DND-41 (cell line): ENCODE measurements around the gene UFD1.

Experiments used
- ATAC-seq: fragments of 200-7000 bp; cut with Tn5 transposase; 3 replicates; pipeline ENCODE4 v1.9.1; 2021; ENCODE audit warnings: low read depth; ENCODE audit not compliant: insufficient read depth
- DNase-seq: peaks from one replicate; pipeline ENCODE4 v3.0.0-alpha.2; 2020
- H2AFZ ChIP-seq: 2 replicates; pipeline ENCODE4 v1.6.0; 2012; ENCODE audit warnings: low read depth, low read length
- H3K27ac ChIP-seq: 2 replicates; pipeline ENCODE4 v1.5.1; 2012; ENCODE audit warnings: low read length, inconsistent platforms
- H3K27me3 ChIP-seq: fragments of 200-600 bp; sonication (generic); 2 replicates; pipeline ENCODE4 v1.6.0; 2012; ENCODE audit warnings: low read length, mild to moderate bottlenecking, inconsistent platforms; ENCODE audit not compliant: insufficient read depth, poor library complexity
- H3K36me3 ChIP-seq: 2 replicates; pipeline ENCODE4 v1.5.1; 2012; ENCODE audit warnings: low read length, inconsistent platforms; ENCODE audit not compliant: insufficient read depth
- H3K4me1 ChIP-seq: 2 replicates; pipeline ENCODE4 v1.5.1; 2012; ENCODE audit warnings: mild to moderate bottlenecking, low read length; ENCODE audit not compliant: insufficient read depth
- H3K4me2 ChIP-seq: 2 replicates; pipeline ENCODE4 v1.6.0; 2012; ENCODE audit warnings: mild to moderate bottlenecking, moderate library complexity, low read length, inconsistent platforms; ENCODE audit not compliant: insufficient read depth
- H3K4me3 ChIP-seq, 2 experiments: fragments of 200-600 bp in 1 of 2; shearing (Covaris generic) in 1 of 2; 2 replicates each; pipeline ENCODE4 v1.5.1; 2012 to 2016; ENCODE audit warnings: inconsistent platforms in 2 of 2, low read length in 2 of 2, mild to moderate bottlenecking in 2 of 2, low read depth in 1 of 2, moderate library complexity in 1 of 2
- H3K79me2 ChIP-seq: 2 replicates; pipeline ENCODE4 v1.6.0; 2012; ENCODE audit warnings: low read length, inconsistent platforms; ENCODE audit not compliant: insufficient read depth
- H3K9ac ChIP-seq: 2 replicates; pipeline ENCODE4 v1.6.0; 2012; ENCODE audit warnings: low read depth, mild to moderate bottlenecking, inconsistent platforms, low read length, moderate library complexity
- H3K9me3 ChIP-seq: 2 replicates; pipeline ENCODE4 v1.5.1; 2012; ENCODE audit warnings: low read length, moderate library complexity, mild to moderate bottlenecking, inconsistent platforms; ENCODE audit not compliant: insufficient read depth, severe bottlenecking
- H4K20me1 ChIP-seq: 2 replicates; pipeline ENCODE4 v1.6.0; 2012; ENCODE audit warnings: low read length; ENCODE audit not compliant: insufficient read depth
- CTCF ChIP-seq: IDR thresholded peaks from 2 replicates; pipeline ENCODE4 v1.5.1; 2012; ENCODE audit warnings: borderline replicate concordance, low read length, moderate library complexity, mild to moderate bottlenecking; ENCODE audit not compliant: poor library complexity, severe bottlenecking; ENCODE audit errors: extremely low read depth
- EZH2 ChIP-seq: IDR thresholded peaks from 3 replicates; pipeline ENCODE4 v1.6.1; 2012; ENCODE audit warnings: borderline replicate concordance, low read depth, mild to moderate bottlenecking, moderate library complexity, low read length, inconsistent platforms; ENCODE audit not compliant: severe bottlenecking

Gene UFD1

GRCh38 chr22:19407649-19408606 is 71.1 kb downstream of the UFD1 start:
- H3K4me2 ChIP-seq = no peak overlapping the region
- H3K9ac ChIP-seq = no peak overlapping the region
- no peak overlapping the region for H3K4me3 ChIP-seq
- H3K79me2 ChIP-seq = peaks cover 45% of the 10 kb centered on the region
- TF ChIP-seq CTCF (no peak), EZH2 (no peak)
- no peaks in the 10 kb centered on the region for H3K4me1 ChIP-seq
- DNase-seq = no peak
- peaks cover 93% of the 10 kb centered on the region for H3K36me3 ChIP-seq
- no peak for ATAC-seq
- no peaks in the 10 kb centered on the region for H3K27me3 ChIP-seq
- no peak overlapping the region for H2AFZ ChIP-seq
- no peak overlapping the region for H3K27ac ChIP-seq
- no peaks in the 10 kb centered on the region for H3K9me3 ChIP-seq
- peaks cover 34% of the 10 kb centered on the region for H4K20me1 ChIP-seq

GRCh38 chr22:19406846-19407245 is 72.1 kb downstream of the UFD1 start:
- H3K79me2 ChIP-seq = peaks cover 34% of the 10 kb centered on the region
- H3K4me3 ChIP-seq = no peak overlapping the region
- H3K9ac ChIP-seq = no peak overlapping the region
- no peaks in the 10 kb centered on the region for H3K4me1 ChIP-seq
- ATAC-seq = no peak
- H4K20me1 ChIP-seq = peaks cover 24% of the 10 kb centered on the region
- peaks cover 95% of the 10 kb centered on the region for H3K36me3 ChIP-seq
- no peak overlapping the region for H3K4me2 ChIP-seq
- H3K9me3 ChIP-seq = no peaks in the 10 kb centered on the region
- H3K27me3 ChIP-seq = no peaks in the 10 kb centered on the region
- no peak overlapping the region for H3K27ac ChIP-seq
- DNase-seq = no peak
- TF ChIP-seq EZH2 (no peak), CTCF (no peak)
- H2AFZ ChIP-seq = no peak overlapping the region

GRCh38 chr22:19406281-19406811 is 72.6 kb downstream of the UFD1 start:
- peaks cover 95% of the 10 kb centered on the region for H3K36me3 ChIP-seq

More at GRCh38 chr22:19406281-19406811, 72.6 kb downstream of the UFD1 start:
- H3K4me3 ChIP-seq = no peak overlapping the region
- H3K9me3 ChIP-seq = no peaks in the 10 kb centered on the region
- ATAC-seq (peak; percentile 22; the same call in 1 of the 3 replicates), DNase-seq (no peak)
- H3K27me3 ChIP-seq = no peaks in the 10 kb centered on the region
- H3K79me2 ChIP-seq = peaks cover 29% of the 10 kb centered on the region
- no peak overlapping the region for H2AFZ ChIP-seq
- TF ChIP-seq CTCF (peak; percentile 12), EZH2 (no peak)
- no peak overlapping the region for H3K27ac ChIP-seq
- H4K20me1 ChIP-seq = peaks cover 19% of the 10 kb centered on the region
- no peaks in the 10 kb centered on the region for H3K4me1 ChIP-seq
- no peak overlapping the region for H3K4me2 ChIP-seq
- H3K9ac ChIP-seq = no peak overlapping the region
